ENCODE data around the gene STK25.

- TF ChIP-seq ZSCAN29 (IDR thresholded peaks at IDR 0.05) = no peak
- TF ChIP-seq ESRRA (IDR thresholded peaks at IDR 0.05; ENCODE audit: low read length) = no peak
- no peak for TF ChIP-seq JUNB (IDR thresholded peaks at IDR 0.05)
- no peak for TF ChIP-seq RUNX3 (IDR thresholded peaks at IDR 0.05; ENCODE audit: low read length)
- TF ChIP-seq IRF4 (IDR thresholded peaks at IDR 0.05; ENCODE audit: low read depth, low read length) = no peak
- no peak for TF ChIP-seq DPF2 (IDR thresholded peaks at IDR 0.05)
- no peak for TF ChIP-seq CTCF (IDR thresholded peaks at IDR 0.05 in 2 of 3, conservative IDR thresholded peaks at IDR 0.05 in 1 of 3; ENCODE audit: control insufficient read depth in 2 of 3, extremely low read depth in 1 of 3, insufficient read depth in 1 of 3, low read depth in 3 of 3, low read length in 3 of 3)
- TF ChIP-seq SP1 (IDR thresholded peaks at IDR 0.05; ENCODE audit: low read depth, low read length) = no peak
- no peak for TF ChIP-seq BHLHE40 (IDR thresholded peaks at IDR 0.05; ENCODE audit: borderline replicate concordance in 1 of 2, low read depth in 2 of 2, low read length in 1 of 2)
- no peak for TF ChIP-seq EZH2 (IDR thresholded peaks at IDR 0.05; ENCODE audit: borderline replicate concordance, control insufficient read depth, low read depth, low read length)
- TF ChIP-seq SIX5 (IDR thresholded peaks at IDR 0.05; ENCODE audit: low read depth, low read length, severe bottlenecking) = no peak
Measured at GRCh38 chr2:241503776-241504392, 4.5 kb downstream of the STK25 start.
